ENCODE results near the gene WASHC4.
A peak's percentile ranks its signal among the peaks of the same experiment; 100 is the strongest.

Gene WASHC4

GRCh38 chr12:105102673-105103072, 4.9 kb upstream of the WASHC4 start:
- no peak for TF ChIP-seq EZH2 (optimal IDR thresholded peaks at IDR 0.05; ENCODE audit: low read depth, low read length)
- TF ChIP-seq EZH2phosphoT487 (IDR thresholded peaks at IDR 0.05; ENCODE audit: low read length) = no peak
- no peak for TF ChIP-seq CTCF (IDR thresholded peaks at IDR 0.05; ENCODE audit: low read length)
- Histone ChIP-seq H3K9ac (ENCODE audit: low read length) (no peak overlapping the region), H3K4me2 (ENCODE audit: low read depth, low read length) (no peak overlapping the region), H3K79me2 (ENCODE audit: low read length) (no peaks in the 10 kb centered on the region), H3K36me3 (replicated peaks; ENCODE audit: insufficient read depth, low read length) (no peaks in the 10 kb centered on the region), H3K4me1 (ENCODE audit: low read length) (0 out of 2 replicates have a peak, but pooled peaks cover 7% of the 10 kb centered on the region), H3K9me2 (replicated peaks; ENCODE audit: insufficient read depth, low read length) (no peaks in the 10 kb centered on the region), H3K9me3 (replicated peaks; ENCODE audit: insufficient read depth, low read length) (no peaks in the 10 kb centered on the region), H3F3A (ENCODE audit: insufficient read depth, low read length) (peaks cover under 1% of the 10 kb centered on the region; the same call in 1 of the 2 replicates), H3K27me3 (replicated peaks; ENCODE audit: insufficient read depth, low read length) (no peaks in the 10 kb centered on the region), H2AFZ (ENCODE audit: low read length) (no peak overlapping the region), H4K20me1 (ENCODE audit: insufficient read depth, low read length) (no peaks in the 10 kb centered on the region), H3K27ac (ENCODE audit: low read length) (no peak overlapping the region), H3K4me3 (ENCODE audit: low read length) (no peak overlapping the region)
- no peak for DNase-seq

- Histone ChIP-seq H3K9me3 (replicated peaks; ENCODE audit: insufficient read depth, low read length) (no peaks in the 10 kb centered on the region), H3F3A (ENCODE audit: insufficient read depth, low read length) (peaks cover 20% of the 10 kb centered on the region), H3K4me1 (ENCODE audit: low read length) (peaks cover 7% of the 10 kb centered on the region; the same call in 1 of the 2 replicates), H3K9ac (ENCODE audit: low read length) (no peak overlapping the region), H3K27me3 (replicated peaks; ENCODE audit: insufficient read depth, low read length) (no peaks in the 10 kb centered on the region), H3K27ac (ENCODE audit: low read length) (no peak overlapping the region), H3K4me3 (ENCODE audit: low read length) (no peak overlapping the region), H3K4me2 (ENCODE audit: low read depth, low read length) (no peak overlapping the region), H3K79me2 (ENCODE audit: low read length) (peaks cover 18% of the 10 kb centered on the region), H3K36me3 (replicated peaks; ENCODE audit: insufficient read depth, low read length) (no peaks in the 10 kb centered on the region), H3K9me2 (replicated peaks; ENCODE audit: insufficient read depth, low read length) (no peaks in the 10 kb centered on the region), H4K20me1 (ENCODE audit: insufficient read depth, low read length) (no peaks in the 10 kb centered on the region), H2AFZ (ENCODE audit: low read length) (no peak overlapping the region)
- TF ChIP-seq EZH2phosphoT487 (IDR thresholded peaks at IDR 0.05; ENCODE audit: low read length) (no peak), EZH2 (optimal IDR thresholded peaks at IDR 0.05; ENCODE audit: low read depth, low read length) (no peak), CTCF (IDR thresholded peaks at IDR 0.05; ENCODE audit: low read length) (no peak)
- no peak for DNase-seq
These were observed 2.8 kb upstream of the WASHC4 start for GRCh38 chr12:105104762-105105161.

GRCh38 chr12:105106621-105107020, 910 bp upstream of the WASHC4 start:
- TF ChIP-seq EZH2phosphoT487 (IDR thresholded peaks at IDR 0.05; ENCODE audit: low read length) (no peak), EZH2 (optimal IDR thresholded peaks at IDR 0.05; ENCODE audit: low read depth, low read length) (no peak), CTCF (IDR thresholded peaks at IDR 0.05; ENCODE audit: low read length) (no peak)
- peak overlapping the region; percentile 97 for H3K4me3 ChIP-seq (ENCODE audit: low read length)

More at GRCh38 chr12:105106621-105107020, 910 bp upstream of the WASHC4 start:
- H2AFZ ChIP-seq (ENCODE audit: low read length) = peak overlapping the region; percentile 97
- H3K9me3 ChIP-seq (replicated peaks; ENCODE audit: insufficient read depth, low read length) = no peaks in the 10 kb centered on the region
- no peak overlapping the region for H3K27ac ChIP-seq (ENCODE audit: low read length)
- H3F3A ChIP-seq (ENCODE audit: insufficient read depth, low read length) = peaks cover 23% of the 10 kb centered on the region
- H3K4me2 ChIP-seq (ENCODE audit: low read depth, low read length) = peak overlapping the region; percentile 90
- peaks cover 12% of the 10 kb centered on the region; the same call in 1 of the 2 replicates for H3K4me1 ChIP-seq (ENCODE audit: low read length)
- no peaks in the 10 kb centered on the region for H3K9me2 ChIP-seq (replicated peaks; ENCODE audit: insufficient read depth, low read length)
- H3K79me2 ChIP-seq (ENCODE audit: low read length) = peaks cover 36% of the 10 kb centered on the region
- no peaks in the 10 kb centered on the region for H3K27me3 ChIP-seq (replicated peaks; ENCODE audit: insufficient read depth, low read length)
- H4K20me1 ChIP-seq (ENCODE audit: insufficient read depth, low read length) = no peaks in the 10 kb centered on the region
- H3K9ac ChIP-seq (ENCODE audit: low read length) = 0 out of 2 replicates have a peak overlapping the region, but pooled peaks have one; percentile 36
- H3K36me3 ChIP-seq (replicated peaks; ENCODE audit: insufficient read depth, low read length) = no peaks in the 10 kb centered on the region; the same call in 1 of the 2 replicates
- DNase-seq = no peak
